ENCODE results near the gene ZNF626.
"Not testable (repeated sequence)": the region's sequence is repeated elsewhere in the genome, so short reads cannot be mapped to it uniquely, and the experiment has no call there.

Gene ZNF626

GRCh38 chr19:20661150-20661819, at the start of gene ZNF626:
Gene ZNF626 (minus strand): TSS chr19:20661571. CDS start chr19:20661446, 125 bp downstream.
- peak within 1 kb of the TSS; percentile 70 for H3K4me3 ChIP-seq (replicated peaks; ENCODE audit: low read depth, low read length)
- peak; percentile 98 for DNase-seq (ENCODE audit: low read depth)
- TF ChIP-seq CTCF (IDR thresholded peaks at IDR 0.05; ENCODE audit: low read length, missing control alignments) = no peak

GRCh38 chr19:20669263-20669662, 7.9 kb upstream of the ZNF626 start:
- TF ChIP-seq CTCF (IDR thresholded peaks at IDR 0.05; ENCODE audit: low read length, missing control alignments) = no peak

GRCh38 chr19:20667281-20667680, 5.9 kb upstream of the ZNF626 start:
- H3K4me3 ChIP-seq (replicated peaks; ENCODE audit: low read depth, low read length) = no peak overlapping the region
- TF ChIP-seq CTCF (IDR thresholded peaks at IDR 0.05; ENCODE audit: low read length, missing control alignments) = no peak
- no peak for DNase-seq (ENCODE audit: low read depth)

More at GRCh38 chr19:20669263-20669662, 7.9 kb upstream of the ZNF626 start:
- no peak for DNase-seq (ENCODE audit: low read depth)
- no peak overlapping the region for H3K4me3 ChIP-seq (replicated peaks; ENCODE audit: low read depth, low read length)

- peak; percentile 3 for DNase-seq (ENCODE audit: low read depth)
- H3K4me3 ChIP-seq (replicated peaks; ENCODE audit: low read depth, low read length) = no peak overlapping the region
- TF ChIP-seq CTCF (IDR thresholded peaks at IDR 0.05; ENCODE audit: low read length, missing control alignments) = no peak
These were observed 3.8 kb upstream of the ZNF626 start for GRCh38 chr19:20664901-20665781.

GRCh38 chr19:20664475-20664874, 3.1 kb upstream of the ZNF626 start:
- H3K4me3 ChIP-seq (replicated peaks; ENCODE audit: low read depth, low read length); DNase-seq (ENCODE audit: low read depth): not testable (repeated sequence)

- DNase-seq (ENCODE audit: low read depth) = no peak
- no peak overlapping the region for H3K4me3 ChIP-seq (replicated peaks; ENCODE audit: low read depth, low read length)
- no peak for TF ChIP-seq CTCF (IDR thresholded peaks at IDR 0.05; ENCODE audit: low read length, missing control alignments)
These were observed 1.2 kb upstream of the ZNF626 start for GRCh38 chr19:20662421-20663105.
